GM18526 (cell line): ENCODE data around the gene TECTA.

ENCODE experiments used
- POLR2A ChIP-seq: IDR thresholded peaks from 3 replicates; pipeline ENCODE4 v1.6.1; 2011; ENCODE audit not compliant: insufficient read length; ENCODE audit errors: extremely low read depth

The TECTA gene

GRCh38 chr11:121081321-121081720, 19.7 kb upstream of the TECTA start:
- TF ChIP-seq POLR2A: no peak

- no peak for TF ChIP-seq POLR2A
Measured at GRCh38 chr11:121082219-121082618, 18.8 kb upstream of the TECTA start.

- no peak for TF ChIP-seq POLR2A
Measured at GRCh38 chr11:121082670-121083069, 18.4 kb upstream of the TECTA start.

GRCh38 chr11:121086866-121087265, 14.2 kb upstream of the TECTA start:
- no peak for TF ChIP-seq POLR2A

GRCh38 chr11:121089566-121089965, 11.5 kb upstream of the TECTA start:
- no peak for TF ChIP-seq POLR2A

GRCh38 chr11:121090145-121090721, 10.8 kb upstream of the TECTA start:
- no peak for TF ChIP-seq POLR2A

GRCh38 chr11:121091492-121092152, 9.4 kb upstream of the TECTA start:
- TF ChIP-seq POLR2A: no peak

- no peak for TF ChIP-seq POLR2A
Measured at GRCh38 chr11:121095561-121095960, 5.5 kb upstream of the TECTA start.

GRCh38 chr11:121099364-121099763, 1.7 kb upstream of the TECTA start:
- no peak for TF ChIP-seq POLR2A

- no peak for TF ChIP-seq POLR2A
Measured at GRCh38 chr11:121099885-121100284, 1.2 kb upstream of the TECTA start.

GRCh38 chr11:121104312-121104762, 3.3 kb downstream of the TECTA start:
- no peak for TF ChIP-seq POLR2A

GRCh38 chr11:121105063-121105480, 4.0 kb downstream of the TECTA start:
- no peak for TF ChIP-seq POLR2A

GRCh38 chr11:121105481-121106195, 4.6 kb downstream of the TECTA start:
- no peak for TF ChIP-seq POLR2A

GRCh38 chr11:121106812-121107211, 5.8 kb downstream of the TECTA start:
- TF ChIP-seq POLR2A: no peak

- TF ChIP-seq POLR2A: no peak
Measured at GRCh38 chr11:121108413-121108812, 7.4 kb downstream of the TECTA start.

GRCh38 chr11:121109471-121109870, 8.4 kb downstream of the TECTA start:
- TF ChIP-seq POLR2A: no peak
